GM10266 (cell line): ENCODE data around the gene FRMD5.

ENCODE experiments used
- DNase-seq: peaks from one replicate; pipeline ENCODE4 v3.0.0; 2012; ENCODE audit errors: extremely low spot score
- TF ChIP-seq, protein P1 (sequence below): IDR thresholded peaks from 2 replicates; pipeline ENCODE4 v1.5.1; 2012; ENCODE audit warnings: mild to moderate bottlenecking, low read depth; ENCODE audit not compliant: control insufficient read depth, insufficient read depth; ENCODE audit errors: missing control alignments

Gene FRMD5

GRCh38 chr15:44029003-44029402 lies 166.1 kb downstream of the FRMD5 start:
- TF ChIP-seq, protein P1, sequence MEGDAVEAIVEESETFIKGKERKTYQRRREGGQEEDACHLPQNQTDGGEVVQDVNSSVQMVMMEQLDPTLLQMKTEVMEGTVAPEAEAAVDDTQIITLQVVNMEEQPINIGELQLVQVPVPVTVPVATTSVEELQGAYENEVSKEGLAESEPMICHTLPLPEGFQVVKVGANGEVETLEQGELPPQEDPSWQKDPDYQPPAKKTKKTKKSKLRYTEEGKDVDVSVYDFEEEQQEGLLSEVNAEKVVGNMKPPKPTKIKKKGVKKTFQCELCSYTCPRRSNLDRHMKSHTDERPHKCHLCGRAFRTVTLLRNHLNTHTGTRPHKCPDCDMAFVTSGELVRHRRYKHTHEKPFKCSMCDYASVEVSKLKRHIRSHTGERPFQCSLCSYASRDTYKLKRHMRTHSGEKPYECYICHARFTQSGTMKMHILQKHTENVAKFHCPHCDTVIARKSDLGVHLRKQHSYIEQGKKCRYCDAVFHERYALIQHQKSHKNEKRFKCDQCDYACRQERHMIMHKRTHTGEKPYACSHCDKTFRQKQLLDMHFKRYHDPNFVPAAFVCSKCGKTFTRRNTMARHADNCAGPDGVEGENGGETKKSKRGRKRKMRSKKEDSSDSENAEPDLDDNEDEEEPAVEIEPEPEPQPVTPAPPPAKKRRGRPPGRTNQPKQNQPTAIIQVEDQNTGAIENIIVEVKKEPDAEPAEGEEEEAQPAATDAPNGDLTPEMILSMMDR = no peak
- DNase-seq = no peak

- no peak for DNase-seq
- TF ChIP-seq, protein P1 = no peak
These were observed 166.7 kb downstream of the FRMD5 start for GRCh38 chr15:44028349-44028748.

GRCh38 chr15:44024155-44024554 lies 170.9 kb downstream of the FRMD5 start:
- TF ChIP-seq, protein P1 = no peak
- no peak for DNase-seq

DNA sequence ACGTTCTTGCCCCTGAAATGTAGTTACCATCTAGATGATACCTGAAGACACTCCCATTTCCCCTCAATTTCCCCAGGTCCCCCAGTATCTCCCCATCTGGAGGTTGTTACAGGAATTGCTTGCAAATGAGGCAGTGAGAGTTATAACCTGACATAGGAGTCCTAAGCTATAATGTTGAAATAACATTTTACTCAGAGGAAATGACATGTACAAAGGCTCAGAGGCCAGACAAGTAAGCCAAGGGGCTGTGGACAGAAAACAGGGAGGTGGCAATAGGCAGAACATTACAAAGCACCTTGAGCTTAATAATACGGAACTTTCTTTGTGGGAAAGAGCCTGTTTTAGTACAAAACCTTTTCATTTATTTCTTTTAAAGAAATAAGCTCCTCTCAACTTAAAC lies 171.9 kb downstream of the FRMD5 start:
- DNase-seq = no peak
- TF ChIP-seq, protein P1 = no peak

GRCh38 chr15:44018151-44018550 lies 176.9 kb downstream of the FRMD5 start:
- TF ChIP-seq, protein P1 = no peak
- no peak for DNase-seq

DNA sequence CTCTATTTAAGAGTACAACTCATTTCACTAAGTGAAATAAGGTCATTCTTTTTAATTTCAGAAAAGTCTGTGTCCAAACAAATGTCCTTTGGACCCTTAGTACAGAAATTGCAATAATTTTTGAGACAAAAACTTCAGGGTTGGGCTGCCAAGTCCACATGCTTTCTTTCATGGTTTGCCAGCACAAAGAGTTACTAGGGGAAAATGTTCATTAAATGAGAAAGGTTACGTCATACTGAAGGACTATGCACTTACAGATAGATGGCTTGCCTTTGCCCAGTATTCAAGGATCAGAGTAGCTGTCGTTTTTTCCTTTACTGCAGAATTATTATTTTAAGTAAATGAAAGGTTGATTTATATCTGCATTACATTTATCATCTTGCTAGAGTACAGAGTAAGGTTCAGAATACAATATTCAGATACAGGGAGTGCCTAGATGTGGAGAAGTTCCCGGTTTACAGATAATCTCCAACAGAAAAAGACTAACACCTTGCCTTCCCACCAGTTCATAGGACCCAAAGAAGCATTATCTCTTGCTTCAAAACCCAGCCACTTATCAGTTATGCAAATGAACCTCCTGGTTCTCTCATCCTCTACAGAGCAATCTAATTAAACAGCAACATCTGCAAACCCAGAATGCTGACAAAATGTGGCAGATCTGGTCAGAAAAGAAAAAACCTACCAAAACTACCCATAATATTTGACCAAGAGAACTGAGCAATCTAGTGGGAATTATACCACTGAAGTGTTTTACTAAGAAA lies 179.3 kb downstream of the FRMD5 start:
- TF ChIP-seq, protein P1 = no peak

DNA sequence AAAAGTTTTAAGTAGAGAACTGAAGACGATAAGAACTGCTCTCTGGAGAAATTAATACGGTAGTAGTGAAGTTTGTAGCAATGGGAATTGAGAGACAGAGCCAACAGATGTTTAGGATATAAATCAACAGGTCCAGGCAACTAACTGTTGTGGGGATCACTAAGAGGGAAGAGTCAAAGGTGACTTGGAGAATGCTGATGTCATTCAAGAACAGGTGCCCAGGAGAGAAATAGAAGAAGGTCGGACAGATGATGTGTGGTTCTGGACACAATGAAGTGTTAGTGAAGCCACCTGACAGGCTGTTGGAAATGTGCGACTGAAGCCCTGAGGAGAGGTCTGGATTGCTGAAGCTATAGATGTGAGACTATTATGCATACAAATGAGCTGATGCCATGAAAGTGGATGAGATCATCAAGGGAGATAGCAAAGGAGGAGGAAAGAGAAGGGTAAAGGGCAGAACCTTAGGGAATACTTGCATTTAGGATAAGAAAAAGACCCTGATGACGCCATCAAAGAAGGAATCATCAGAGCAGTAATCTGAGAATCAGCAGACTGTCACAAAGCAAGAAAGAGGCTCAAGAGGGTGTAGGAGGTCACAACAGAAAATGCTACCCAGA lies 183.7 kb downstream of the FRMD5 start:
- DNase-seq = no peak
- TF ChIP-seq, protein P1 = no peak

More for the DNA sequence above, 179.3 kb downstream of the FRMD5 start:
- DNase-seq = no peak
